Pancreas (tissue), 10 donors: ENCODE data around the gene TDRD3. TPM values are rescaled to one million over a fixed set of nuclear protein-coding genes. Genes with fewer than 3 reads are reported as not detected.

ENCODE experiments used
- ATAC-seq, 4 donors: fragments of 200-7000 bp; cut with Tn5 transposase; one replicate each; pipeline versions ENCODE4 v1.8.0 to v1.9.1; 2020; ENCODE audit warnings: mild to moderate bottlenecking in 4 of 4, moderate library complexity in 4 of 4
- DNase-seq, 6 donors: peaks; one replicate each; pipeline ENCODE4 v3.0.0-alpha.2; 2020
- FAIRE-seq: peaks from 2 replicates; lab custom pipeline; 2012; peaks lifted over from hg19 to GRCh38; lab: Jason Lieb, UNC
- H3K27ac ChIP-seq, 4 donors: fragments of 200-600 bp; sonication (generic); 1 replicate in 3 of 4; 2 replicates in 1 of 4; pipeline versions ENCODE4 v1.5.0 to v1.8.0; 2020
- H3K27me3 ChIP-seq, 4 donors: fragments of 200-600 bp; one replicate each; pipeline ENCODE4 v1.8.0; 2021
- H3K36me3 ChIP-seq, 3 donors: fragments of 200-600 bp; sonication (generic) in 1 of 3; one replicate each; pipeline versions ENCODE4 v1.5.0 to v1.8.0; 2020 to 2021
- H3K4me1 ChIP-seq, 3 donors: fragments of 200-600 bp; one replicate each; pipeline ENCODE4 v1.8.0; 2021
- H3K4me3 ChIP-seq, 4 donors: fragments of 200-600 bp; sonication (generic) in 2 of 4; one replicate each; pipeline versions ENCODE4 v1.5.0 to v1.8.0; 2020 to 2021
- H3K9me3 ChIP-seq, 4 donors: fragments of 200-600 bp; one replicate each; pipeline ENCODE4 v1.8.0; 2021
- WGBS, 2 donors: extraction: QIAGEN DNeasy Blood & Tissue Kit; methylation state at CpG; one replicate each; pipeline ENCODE4 v1.1.7; 2013; 5-methylcytosine and 5-hydroxymethylcytosine counted together
- intact Hi-C, 3 donors: fragments of 100-400 bp; cut with DNase I; formaldehyde crosslinking; loops; one replicate each; pipeline versions ENCODE4 v1.11.1 to v1.14.2; 2022
- polyA plus RNA-seq, 2 donors: library from polyadenylated mRNA; stranded (reverse); fragments of 200-250 nt; gene quantifications; one replicate each; pipeline ENCODE4 v1.2.3, GENCODE V29; 2013
- total RNA-seq, 6 donors: library from RNA; stranded (reverse); fragmentation: NEBNext Ultra II Directional in 4 of 6; extraction: Animal tissue kit (Norgen Biotek cat#: 25700) in 4 of 6; gene quantifications; one replicate each; pipeline versions ENCODE4 v1.2.1 to v1.2.4, GENCODE V29; 2021 to 2023
- TF ChIP-seq, protein P1 (sequence below), 4 donors: fragments of 200-600 bp; sonication (generic) in 3 of 4; IDR thresholded peaks; one replicate each; pipeline versions ENCODE4 v1.5.0 to v1.8.0; 2021; ENCODE audit warnings: antibody characterized with exemption in 4 of 4
- donor health status: healthy with polysubstance abuse.
- donor health status: DM: no; HTN: no; CAD: no; lungs with moderate emphysema.
- donor health status: DM: no; HTN: no; CAD: no.
- donor health status: control.
- donor health status: control.
- donor health status: Bipolar disorder and iron deficiency.
- donor health status: DM: yes; HTN: yes; CAD: no.
- donor health status: DM: no; HTN: no; CAD: no.
- donor health status: DM: no; HTN: no; CAD: no.
- donor health status: DM: yes; HTN: yes; CAD: no.

TDRD3 gene
- total and polyA plus RNA-seq, 8 donors = 12.2 to 24.6 (median 20.3) TPM

DNA sequence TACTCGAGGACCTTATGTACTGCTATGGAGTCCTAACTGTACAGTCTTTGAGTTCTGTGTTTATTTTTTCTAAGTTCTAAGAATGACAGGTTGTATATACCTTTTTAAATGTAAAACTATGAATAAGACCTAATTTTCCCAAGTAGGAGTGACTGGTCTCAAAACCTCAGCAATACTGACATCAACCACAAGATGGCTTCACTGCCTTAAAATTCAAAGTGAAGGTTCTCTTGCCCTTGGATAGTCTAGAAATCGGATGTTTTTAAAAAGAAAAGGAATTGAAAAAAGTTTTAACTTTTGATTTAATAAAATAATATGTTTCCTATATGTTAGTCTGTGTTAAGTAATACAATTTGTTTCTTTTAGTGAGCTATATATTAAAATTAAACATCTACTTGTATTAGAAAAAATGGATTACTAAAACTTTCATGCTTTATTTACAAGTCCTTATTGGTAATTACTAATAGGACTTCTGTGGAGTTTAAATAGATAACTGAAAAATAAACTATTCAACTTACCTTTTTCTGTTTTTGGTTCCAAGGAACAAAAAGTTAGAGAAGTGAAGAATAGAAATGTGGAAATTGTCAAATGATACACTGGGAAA is 52.0 kb downstream of the TDRD3 start:
- intact Hi-C loops = no loop called here
- FAIRE-seq (peak; percentile 93), ATAC-seq (peak in 3 of 4 donors; percentile 76 to 80 (median 78)), DNase-seq (peak in 1 of 6 donors; percentile 15)
- TF ChIP-seq, protein P1, sequence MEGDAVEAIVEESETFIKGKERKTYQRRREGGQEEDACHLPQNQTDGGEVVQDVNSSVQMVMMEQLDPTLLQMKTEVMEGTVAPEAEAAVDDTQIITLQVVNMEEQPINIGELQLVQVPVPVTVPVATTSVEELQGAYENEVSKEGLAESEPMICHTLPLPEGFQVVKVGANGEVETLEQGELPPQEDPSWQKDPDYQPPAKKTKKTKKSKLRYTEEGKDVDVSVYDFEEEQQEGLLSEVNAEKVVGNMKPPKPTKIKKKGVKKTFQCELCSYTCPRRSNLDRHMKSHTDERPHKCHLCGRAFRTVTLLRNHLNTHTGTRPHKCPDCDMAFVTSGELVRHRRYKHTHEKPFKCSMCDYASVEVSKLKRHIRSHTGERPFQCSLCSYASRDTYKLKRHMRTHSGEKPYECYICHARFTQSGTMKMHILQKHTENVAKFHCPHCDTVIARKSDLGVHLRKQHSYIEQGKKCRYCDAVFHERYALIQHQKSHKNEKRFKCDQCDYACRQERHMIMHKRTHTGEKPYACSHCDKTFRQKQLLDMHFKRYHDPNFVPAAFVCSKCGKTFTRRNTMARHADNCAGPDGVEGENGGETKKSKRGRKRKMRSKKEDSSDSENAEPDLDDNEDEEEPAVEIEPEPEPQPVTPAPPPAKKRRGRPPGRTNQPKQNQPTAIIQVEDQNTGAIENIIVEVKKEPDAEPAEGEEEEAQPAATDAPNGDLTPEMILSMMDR (IDR thresholded peaks at IDR 0.05) = peak; percentile 43 to 76 (median 58)
- no peak overlapping the region for H3K27ac ChIP-seq
- 17 to 22% methylated on average over 2 of the region's 2 CpGs for WGBS, 2 donors
- no peaks in the 10 kb centered on the region for H3K27me3 ChIP-seq
- no peaks in the 10 kb centered on the region for H3K36me3 ChIP-seq
- no peak overlapping the region for H3K4me3 ChIP-seq
- H3K9me3 ChIP-seq = no peaks in the 10 kb centered on the region
- H3K4me1 ChIP-seq = no peaks in the 10 kb centered on the region

DNA sequence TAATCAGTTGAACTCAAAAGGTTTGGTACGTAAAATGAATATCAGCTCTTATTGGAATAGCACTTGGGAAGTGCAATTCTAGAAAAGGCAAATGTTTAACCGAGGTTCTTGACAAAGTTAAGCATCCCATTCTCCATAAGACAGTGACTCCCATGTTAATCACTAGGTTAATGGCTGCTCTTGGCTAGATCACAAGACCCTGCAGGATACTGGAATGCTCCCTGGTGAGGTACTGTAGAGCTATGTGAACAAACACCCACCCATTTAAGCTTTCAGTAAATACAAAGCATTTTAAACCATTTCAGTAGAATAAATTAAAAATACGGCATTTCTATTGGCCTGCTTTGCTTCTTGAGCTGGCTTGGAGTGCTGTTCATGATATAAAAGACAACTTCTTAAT is 56.5 kb downstream of the TDRD3 start:
- WGBS, 2 donors = 89 to 92% methylated on average over 3 of the region's 3 CpGs
- intact Hi-C loops = no loop called here
- Histone ChIP-seq H3K4me1 (no peaks in the 10 kb centered on the region), H3K9me3 (no peaks in the 10 kb centered on the region), H3K36me3 (no peaks in the 10 kb centered on the region), H3K27ac (no peak overlapping the region), H3K4me3 (no peak overlapping the region), H3K27me3 (no peaks in the 10 kb centered on the region)
- TF ChIP-seq, protein P1 (IDR thresholded peaks at IDR 0.05) = no peak
- DNase-seq (no peak), ATAC-seq (no peak), FAIRE-seq (no peak)

DNA sequence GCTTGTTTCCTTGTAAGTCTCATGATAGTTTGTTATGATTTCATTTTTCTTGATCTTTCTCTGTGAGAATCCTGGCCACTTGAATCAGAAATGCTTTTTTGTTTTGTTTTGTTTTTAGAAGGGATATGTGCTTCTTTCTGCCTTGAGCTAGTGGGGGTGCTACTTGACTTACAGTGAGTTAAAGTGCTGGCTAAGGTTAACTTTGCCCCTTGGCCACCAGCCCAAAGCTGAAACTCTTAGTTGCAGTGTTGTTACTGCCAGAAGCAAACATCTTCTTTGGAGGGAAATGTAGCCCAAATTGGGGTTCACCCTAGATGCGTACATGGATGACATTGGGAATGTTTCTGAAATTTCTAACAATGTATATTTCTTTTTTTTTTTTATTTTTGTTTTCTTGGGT is 57.4 kb downstream of the TDRD3 start:
- intact Hi-C loops = no loop called here
- TF ChIP-seq, protein P1 (IDR thresholded peaks at IDR 0.05) = no peak
- no peaks in the 10 kb centered on the region for H3K36me3 ChIP-seq
- DNase-seq (no peak), FAIRE-seq (no peak), ATAC-seq (no peak)
- no peaks in the 10 kb centered on the region for H3K9me3 ChIP-seq
- H3K27me3 ChIP-seq = no peaks in the 10 kb centered on the region
- no peaks in the 10 kb centered on the region for H3K4me1 ChIP-seq
- 96 to 97% methylated on average over 1 of the region's 1 CpG for WGBS, 2 donors
- H3K4me3 ChIP-seq = no peak overlapping the region
- no peak overlapping the region for H3K27ac ChIP-seq

DNA sequence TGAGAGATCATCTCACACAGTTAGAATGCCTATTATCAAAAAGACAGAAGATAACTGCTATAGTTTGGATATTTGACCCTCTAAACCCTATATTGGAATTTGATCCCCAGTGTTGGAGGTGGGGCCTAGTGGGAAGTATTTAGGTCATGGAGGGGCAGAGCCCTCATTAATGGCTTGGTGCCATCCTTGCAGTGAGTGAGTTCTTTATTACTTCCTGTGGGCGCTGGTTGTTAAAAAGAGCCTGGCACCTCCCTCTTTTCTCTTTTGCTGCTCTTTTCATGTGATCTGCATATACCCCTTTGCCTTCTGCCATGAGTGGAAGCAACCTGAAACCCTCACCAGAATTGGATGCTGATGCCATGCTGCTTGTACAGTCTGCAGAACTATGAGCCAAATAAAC is 66.8 kb downstream of the TDRD3 start:
- 86 to 87% methylated on average over 1 of the region's 1 CpG for WGBS, 2 donors
- no peaks in the 10 kb centered on the region for H3K27me3 ChIP-seq
- ATAC-seq = no peak
- intact Hi-C loops = no loop called here
- no peaks in the 10 kb centered on the region for H3K4me1 ChIP-seq
- TF ChIP-seq, protein P1 (IDR thresholded peaks at IDR 0.05) = no peak
- no peak overlapping the region for H3K27ac ChIP-seq
- H3K4me3 ChIP-seq = no peak overlapping the region
- no peak for FAIRE-seq
- no peak for DNase-seq
- H3K36me3 ChIP-seq = peaks cover 0 to 20% (median 4%) of the 10 kb centered on the region in 3 donors
- H3K9me3 ChIP-seq = no peaks in the 10 kb centered on the region

DNA sequence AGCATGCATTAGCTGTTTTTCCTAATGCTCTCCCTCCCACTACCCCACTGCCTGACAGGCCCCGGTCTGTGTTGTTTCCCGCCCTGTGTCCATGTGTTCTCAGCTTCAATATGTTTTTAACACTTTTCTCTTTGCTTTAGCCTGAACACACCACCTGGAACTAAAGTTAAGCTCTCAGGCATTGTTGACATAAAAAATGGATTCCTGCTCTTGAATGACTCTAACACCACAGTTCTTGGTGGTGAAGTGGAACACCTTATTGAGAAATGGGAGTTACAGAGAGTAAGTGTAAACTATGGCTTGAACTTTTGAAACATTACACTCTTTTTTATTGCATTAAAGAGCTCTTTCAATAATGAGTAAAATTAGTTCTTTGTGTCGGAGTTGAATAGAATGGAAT is 70.1 kb downstream of the TDRD3 start:
- TF ChIP-seq, protein P1 (IDR thresholded peaks at IDR 0.05) = no peak
- H3K27ac ChIP-seq = no peak overlapping the region
- no peaks in the 10 kb centered on the region for H3K9me3 ChIP-seq
- H3K27me3 ChIP-seq = no peaks in the 10 kb centered on the region
- FAIRE-seq = no peak
- no peaks in the 10 kb centered on the region for H3K4me1 ChIP-seq
- DNase-seq = no peak
- 82% methylated on average over 3 of the region's 3 CpGs for WGBS, 2 donors
- intact Hi-C loops = no loop called here
- ATAC-seq = peak in 2 of 4 donors; percentile 15 to 47
- H3K4me3 ChIP-seq = no peak overlapping the region
- H3K36me3 ChIP-seq = peaks cover 0 to 8% (median 4%) of the 10 kb centered on the region in 3 donors
